OCI-M1 (cell line): ENCODE results near the gene ASPSCR1.

Source experiments
- DNase-seq: peaks from one replicate; lab custom pipeline; 2025; lab: John Stamatoyannopoulos, UW

The ASPSCR1 gene

GRCh38 chr17:81999976-82000802, 22.8 kb downstream of the ASPSCR1 start:
- no peak for DNase-seq

- no peak for DNase-seq
These were observed 23.6 kb downstream of the ASPSCR1 start for GRCh38 chr17:82000803-82001570.

GRCh38 chr17:82001571-82002056, 24.2 kb downstream of the ASPSCR1 start:
- no peak for DNase-seq

- no peak for DNase-seq
These were observed 26.3 kb downstream of the ASPSCR1 start for GRCh38 chr17:82003411-82004381.

GRCh38 chr17:82004517-82005455, 27.4 kb downstream of the ASPSCR1 start:
- DNase-seq: no peak

- DNase-seq: no peak
These were observed 28.4 kb downstream of the ASPSCR1 start for GRCh38 chr17:82005701-82006348.

DNA sequence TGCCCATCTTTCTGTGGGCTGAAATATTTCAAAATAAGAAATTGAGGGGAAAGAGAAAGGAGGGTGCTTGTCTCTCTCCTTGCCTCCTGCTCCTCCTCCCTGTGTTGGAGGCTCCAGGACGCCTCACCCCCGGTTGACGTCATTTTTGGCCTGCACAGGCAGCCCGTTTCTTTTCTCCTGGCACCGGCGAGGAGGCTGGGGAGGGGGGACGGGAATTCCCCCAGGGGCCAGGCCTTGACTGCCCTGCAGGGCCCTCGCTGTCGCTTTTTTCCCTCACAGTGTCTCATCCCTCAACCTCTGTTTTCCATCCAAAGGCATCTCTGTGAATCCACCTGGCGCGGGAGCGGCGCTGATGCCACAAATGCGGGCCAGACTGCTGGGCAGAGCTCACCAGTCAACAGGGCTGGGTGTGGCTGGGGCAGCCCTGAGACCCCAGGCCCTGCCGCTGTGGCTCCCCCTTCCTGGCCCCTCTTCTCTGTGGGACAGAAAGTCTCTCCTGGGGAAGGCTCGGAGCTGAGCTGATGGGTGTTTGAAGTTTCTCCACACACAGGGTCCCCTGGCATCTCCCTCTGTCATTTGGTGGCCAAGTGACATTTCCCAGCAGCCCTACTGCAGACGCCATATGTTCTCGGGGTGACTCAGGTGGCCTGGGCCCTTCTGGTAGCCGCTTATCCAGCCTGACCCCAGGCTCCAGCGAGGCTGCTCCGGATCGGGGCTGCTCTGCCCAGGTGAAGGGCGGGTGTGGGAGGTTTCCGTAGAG, 29.2 kb downstream of the ASPSCR1 start:
- DNase-seq: no peak

DNA sequence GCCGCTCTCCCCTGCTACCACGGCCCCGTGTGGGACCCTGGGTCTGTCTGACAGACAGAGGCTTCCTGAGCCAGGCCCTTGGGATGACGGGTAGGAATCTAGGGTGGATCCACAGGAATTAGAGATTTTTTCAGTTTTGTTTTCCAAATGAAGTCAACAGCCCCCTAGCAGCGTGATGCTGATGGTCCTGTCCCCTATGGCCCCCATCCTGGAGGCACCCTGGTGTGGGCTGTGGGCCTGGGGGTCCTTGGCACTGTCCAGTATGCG, 29.7 kb downstream of the ASPSCR1 start:
- DNase-seq: no peak

- DNase-seq: no peak
These were observed 30.2 kb downstream of the ASPSCR1 start for GRCh38 chr17:82007495-82008257.

DNA sequence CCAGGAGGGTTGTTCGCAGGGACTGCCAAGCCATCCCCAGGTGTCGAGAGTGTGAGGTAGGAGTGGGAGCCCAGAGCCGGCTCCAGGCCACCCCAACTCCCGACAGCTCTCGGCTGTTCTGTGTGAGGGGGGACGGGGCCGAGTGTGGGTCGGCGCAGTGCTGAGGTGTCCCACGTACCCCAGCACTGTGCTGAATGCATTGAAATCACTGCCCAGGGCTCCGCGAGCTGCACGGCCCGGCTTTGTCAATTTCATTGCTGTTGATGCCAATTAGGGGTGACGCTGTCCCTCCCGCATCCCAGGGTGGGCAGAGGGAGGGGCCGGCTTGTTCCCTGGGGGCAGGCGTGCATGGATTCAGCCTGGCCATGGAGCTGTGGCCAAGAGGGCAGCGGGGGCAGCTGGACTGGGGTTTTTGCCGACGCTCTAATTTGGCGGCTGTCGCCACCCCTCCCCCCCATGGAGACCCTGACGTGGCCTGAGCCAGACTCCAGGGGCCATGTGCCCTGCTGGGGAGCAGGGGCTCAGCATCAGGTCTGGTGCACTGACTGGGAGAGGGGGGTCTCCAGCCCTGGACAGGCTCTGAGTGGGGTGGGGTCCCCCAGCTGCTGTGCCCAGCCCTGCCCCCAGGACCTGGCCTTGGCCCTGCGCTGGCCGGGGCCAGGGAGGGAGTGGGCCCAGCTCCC, 31.0 kb downstream of the ASPSCR1 start:
- DNase-seq: no peak

DNA sequence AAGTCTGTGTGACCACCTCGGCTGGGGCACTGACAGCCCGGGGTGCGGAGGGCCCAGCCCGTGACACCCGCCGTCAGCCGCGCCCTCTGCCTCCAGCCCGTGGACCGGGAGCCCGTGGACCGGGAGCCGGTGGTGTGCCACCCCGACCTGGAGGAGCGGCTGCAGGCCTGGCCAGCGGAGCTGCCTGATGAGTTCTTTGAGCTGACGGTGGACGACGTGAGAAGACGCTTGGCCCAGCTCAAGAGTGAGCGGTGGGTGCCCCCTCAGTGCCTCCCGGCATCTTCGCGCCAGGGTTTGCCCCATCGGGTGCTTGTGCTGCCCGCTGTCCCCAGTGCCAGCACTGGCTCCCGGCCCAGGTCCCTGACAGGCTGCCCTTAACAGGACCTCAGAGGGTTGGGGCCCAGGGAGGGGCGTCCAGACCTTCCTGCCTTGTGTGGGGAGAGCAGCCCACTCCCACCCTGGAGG, 31.5 kb downstream of the ASPSCR1 start:
- no peak for DNase-seq

DNA sequence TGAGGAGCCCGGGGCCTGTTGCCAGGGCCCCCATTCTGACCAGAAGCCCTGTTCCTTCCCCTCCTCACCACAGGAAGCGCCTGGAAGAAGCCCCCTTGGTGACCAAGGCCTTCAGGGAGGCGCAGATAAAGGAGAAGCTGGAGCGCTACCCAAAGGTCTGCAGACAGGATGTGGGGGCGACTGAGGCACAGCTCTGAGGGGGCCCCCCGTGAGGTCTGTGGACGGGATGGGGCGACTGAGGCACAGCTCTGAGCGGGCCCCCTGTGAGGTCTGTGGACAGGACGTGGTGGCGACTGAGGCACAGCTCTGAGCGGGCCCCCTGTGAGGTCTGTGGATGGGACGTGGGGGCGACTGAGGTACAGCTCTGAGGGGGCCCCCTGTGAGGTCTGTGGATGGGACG, 32.0 kb downstream of the ASPSCR1 start:
- DNase-seq: no peak

DNA sequence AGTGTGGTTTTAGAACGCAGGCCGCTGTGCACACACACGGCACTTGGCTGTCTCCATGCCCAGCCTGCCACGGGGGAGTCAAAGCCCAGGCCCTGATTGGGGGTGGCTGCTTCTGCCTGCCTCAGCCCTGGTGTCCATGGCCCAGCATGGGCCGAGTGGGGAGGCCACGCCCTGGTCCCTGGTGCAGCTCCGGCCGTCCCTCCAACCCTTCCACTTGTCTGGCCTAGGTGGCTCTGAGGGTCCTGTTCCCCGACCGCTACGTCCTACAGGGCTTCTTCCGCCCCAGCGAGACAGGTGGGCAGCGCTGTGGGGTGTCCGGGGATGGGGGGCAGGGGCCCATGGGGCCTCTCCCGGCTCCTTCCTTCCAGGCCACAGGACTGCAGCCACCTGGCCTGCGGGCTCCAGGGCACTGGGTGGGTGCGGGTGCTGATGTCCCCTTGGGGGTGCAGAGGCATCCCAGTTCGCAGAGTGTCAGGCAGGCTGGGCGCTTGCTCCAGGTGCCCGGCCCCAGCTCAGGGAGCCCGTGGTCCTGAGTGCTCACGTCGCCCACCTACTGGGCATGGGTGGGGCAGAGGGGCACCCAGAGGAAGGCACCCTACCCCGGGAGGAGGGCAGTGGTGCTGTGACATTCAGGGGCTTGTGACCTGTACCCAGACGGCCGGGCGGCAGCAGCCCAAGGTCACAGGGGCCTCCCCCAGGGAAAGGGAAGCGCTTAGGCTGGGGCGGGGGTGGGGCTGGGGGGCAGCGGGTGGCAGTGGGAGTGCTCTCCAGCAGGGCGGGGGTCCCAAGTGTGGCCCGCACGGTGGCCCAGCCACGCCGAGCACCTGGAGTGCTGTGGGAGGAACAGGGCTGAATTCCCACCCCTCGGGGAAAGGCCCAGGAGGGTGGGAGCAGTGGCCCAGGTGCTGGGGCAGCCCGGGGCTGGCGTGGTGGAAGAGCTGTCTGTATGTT, 33.4 kb downstream of the ASPSCR1 start:
- no peak for DNase-seq

DNA sequence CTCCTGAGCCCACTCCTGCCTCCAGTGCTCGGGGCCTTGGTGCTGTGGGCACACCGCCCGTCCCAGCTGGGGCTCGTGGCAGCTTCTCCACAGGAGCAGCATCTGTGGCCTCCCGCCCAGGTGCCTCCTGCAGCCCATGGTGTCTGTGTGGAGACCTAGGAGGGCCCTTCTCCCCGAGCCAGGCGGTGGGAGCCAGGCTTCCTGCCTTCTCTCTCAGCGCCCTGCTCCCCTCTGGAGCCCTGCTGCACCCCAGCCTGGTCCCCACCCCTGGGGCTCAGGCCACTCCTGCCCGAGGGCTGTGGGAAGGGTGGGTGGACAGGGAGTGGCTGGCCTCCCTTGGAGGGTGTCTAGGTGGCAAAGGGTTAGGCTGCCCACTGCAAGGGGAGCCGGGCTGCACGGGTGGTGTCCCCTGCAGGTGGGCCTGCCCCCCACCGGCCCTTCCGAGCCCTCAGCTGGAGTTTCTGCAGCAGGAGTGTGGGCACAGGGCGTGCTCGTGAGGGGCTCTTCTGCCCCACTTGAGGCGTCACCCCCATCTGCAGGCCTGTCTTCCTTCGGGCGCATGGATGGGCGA, 34.3 kb downstream of the ASPSCR1 start:
- DNase-seq: no peak

GRCh38 chr17:82012261-82012639, 34.8 kb downstream of the ASPSCR1 start:
- no peak for DNase-seq

- no peak for DNase-seq
These were observed 35.3 kb downstream of the ASPSCR1 start for GRCh38 chr17:82012640-82013295.
